Spleen (tissue), 11 donors: Measurements from ENCODE around the gene POLD2. TPM values are rescaled to one million over a fixed set of nuclear protein-coding genes. Genes with fewer than 3 reads are reported as not detected.

Experiments used
- DNase-seq: peaks from one replicate; pipeline ENCODE4 v3.0.0-alpha.2; 2020
- H3K27ac ChIP-seq, 8 donors: fragments of 200-600 bp; sonication (generic) in 7 of 8; 1 replicate in 4 of 8; 2 replicates in 4 of 8; pipeline versions ENCODE4 v1.5.0 to v1.8.0; 2016 to 2021; ENCODE audit warnings: inconsistent platforms in 4 of 8, mild to moderate bottlenecking in 4 of 8, moderate library complexity in 1 of 8
- H3K27me3 ChIP-seq, 7 donors: fragments of 200-600 bp; sonication (generic) in 6 of 7; replicated peaks in 1 of 7; 1 replicate in 4 of 7; 2 replicates in 3 of 7; pipeline versions ENCODE4 v1.5.0 to v1.8.0; 2016 to 2021; ENCODE audit warnings: inconsistent platforms in 3 of 7, mild to moderate bottlenecking in 1 of 7
- H3K36me3 ChIP-seq, 6 donors: fragments of 200-600 bp; sonication (generic) in 5 of 6; 1 replicate in 4 of 6; 2 replicates in 2 of 6; pipeline versions ENCODE4 v1.5.0 to v1.8.0; 2016 to 2021; ENCODE audit warnings: inconsistent platforms in 2 of 6
- H3K4me1 ChIP-seq, 6 donors: fragments of 200-600 bp; sonication (generic) in 5 of 6; 1 replicate in 3 of 6; 2 replicates in 3 of 6; pipeline versions ENCODE4 v1.5.0 to v1.8.0; 2016 to 2021; ENCODE audit warnings: inconsistent platforms in 3 of 6
- H3K4me3 ChIP-seq, 8 donors: fragments of 200-600 bp; sonication (generic) in 7 of 8; 1 replicate in 4 of 8; 2 replicates in 4 of 8; pipeline versions ENCODE4 v1.5.0 to v1.8.0; 2016 to 2021; ENCODE audit warnings: inconsistent platforms in 4 of 8, mild to moderate bottlenecking in 4 of 8, moderate library complexity in 2 of 8
- H3K9me3 ChIP-seq, 8 donors: fragments of 200-600 bp; sonication (generic) in 7 of 8; 1 replicate in 4 of 8; 2 replicates in 4 of 8; pipeline versions ENCODE4 v1.5.0 to v1.8.0; 2016 to 2021; ENCODE audit warnings: inconsistent platforms in 4 of 8
- CTCF ChIP-seq, 11 experiments: fragments of 200-600 bp in 7 of 11; fragments of 450-650 bp in 4 of 11; sonication (generic) in 4 of 11; IDR thresholded peaks in 8 of 11; conservative IDR thresholded peaks in 3 of 11; 1 replicate in 7 of 11; 2 replicates in 4 of 11; pipeline versions ENCODE4 v1.4.0 to v1.8.0; 2016 to 2021; ENCODE audit warnings: antibody characterized with exemption in 11 of 11, inconsistent platforms in 4 of 11, mild to moderate bottlenecking in 1 of 11
- POLR2A ChIP-seq, 3 donors: fragments of 450-650 bp; IDR thresholded peaks; one replicate each; pipeline ENCODE4 v1.5.1; 2017; ENCODE audit warnings: antibody characterized with exemption in 3 of 3, mild to moderate bottlenecking in 1 of 3
- POLR2AphosphoS5 ChIP-seq, 3 donors: sonication (generic); formaldehyde crosslinking; IDR thresholded peaks; one replicate each; pipeline ENCODE4 v1.5.1; 2017; ENCODE audit warnings: antibody characterized with exemption in 3 of 3
- WGBS, 5 donors: extraction: QIAGEN DNeasy Blood & Tissue Kit in 3 of 5; methylation state at CpG; one replicate each; pipeline versions ENCODE4 v1.1.5 to v1.1.7; 2013 to 2018; 5-methylcytosine and 5-hydroxymethylcytosine counted together
- intact Hi-C: fragments of 100-400 bp; cut with DNase I; formaldehyde crosslinking; loops from one replicate; pipeline ENCODE4 v1.15.0; 2023; ENCODE audit warnings: low total_unique reads
- polyA plus RNA-seq, 3 donors: library from polyadenylated mRNA; stranded (reverse); fragments of 200-250 nt; gene quantifications; one replicate each; pipeline ENCODE4 v1.2.1, GENCODE V29; 2013
- total RNA-seq, 7 donors: library from RNA; depleted of rRNA in 3 of 7; stranded (reverse); fragments of >200 nt in 3 of 7; fragmentation: NEBNext Ultra II Directional in 4 of 7; extraction: Animal tissue kit (Norgen Biotek cat#: 25700) in 4 of 7; gene quantifications; one replicate each; pipeline versions ENCODE4 v1.1.0 to v1.2.1, GENCODE V29; 2016 to 2021
- donor health status: healthy with polysubstance abuse.
- donor health status: DM: no; HTN: no; CAD: no; lungs with moderate emphysema.
- donor health status: DM: no; HTN: no; CAD: no.
- donor health status: Bipolar disorder and iron deficiency.
- donor health status: healthy.
- donor health status: DM: no; HTN: no; CAD: no.
- donor health status: DM: yes; HTN: yes; CAD: no.

POLD2 gene
- total and polyA plus RNA-seq, 10 donors = 31.9 to 79.1 (median 49.3) TPM

DNA sequence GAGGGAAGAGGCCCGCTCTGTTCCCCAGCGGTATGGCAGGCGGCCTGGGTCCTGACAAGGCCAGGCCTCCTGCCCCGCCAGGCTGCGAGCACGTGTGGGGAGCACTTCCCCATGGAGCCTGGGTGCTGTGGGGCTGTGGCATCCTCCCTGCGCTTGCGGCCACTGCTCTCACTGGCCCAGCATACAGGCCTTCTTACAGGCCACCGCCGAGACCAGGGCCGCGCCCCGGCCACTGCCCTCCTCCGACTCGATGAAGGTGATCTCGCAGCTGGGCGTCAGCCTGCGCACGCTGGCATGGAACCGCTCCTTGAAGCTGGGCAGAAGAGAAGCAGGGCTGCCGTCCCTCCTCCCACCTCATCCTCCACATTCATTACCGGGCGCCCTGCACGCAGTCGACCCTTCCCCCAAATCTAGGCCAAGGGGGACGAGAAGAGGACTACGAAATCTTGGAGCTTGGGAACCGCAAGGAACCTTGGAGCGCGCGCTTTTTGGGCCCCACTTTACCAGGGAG is 21.7 kb upstream of the POLD2 start:
- intact Hi-C loops = no loop called here
- TF ChIP-seq POLR2AphosphoS5 (IDR thresholded peaks at IDR 0.05) (no peak), POLR2A (IDR thresholded peaks at IDR 0.05) (no peak), CTCF (IDR thresholded peaks at IDR 0.05 in 8 of 11, conservative IDR thresholded peaks at IDR 0.05 in 3 of 11) (no peak)
- Histone ChIP-seq H3K36me3 (no peaks in the 10 kb centered on the region), H3K27ac (no peak overlapping the region), H3K27me3 (peaks cover 0 to 28% (median 7%) of the 10 kb centered on the region in 7 donors), H3K4me1 (peaks cover 5 to 24% (median 18%) of the 10 kb centered on the region in 6 donors), H3K9me3 (no peaks in the 10 kb centered on the region), H3K4me3 (peak overlapping the region in 7 of 8 donors; percentile 28 to 71 (median 49))
- WGBS, 5 donors = 58 to 71% (median 70%) methylated on average over 14 to 31 of the region's 31 CpGs
- DNase-seq = no peak

DNA sequence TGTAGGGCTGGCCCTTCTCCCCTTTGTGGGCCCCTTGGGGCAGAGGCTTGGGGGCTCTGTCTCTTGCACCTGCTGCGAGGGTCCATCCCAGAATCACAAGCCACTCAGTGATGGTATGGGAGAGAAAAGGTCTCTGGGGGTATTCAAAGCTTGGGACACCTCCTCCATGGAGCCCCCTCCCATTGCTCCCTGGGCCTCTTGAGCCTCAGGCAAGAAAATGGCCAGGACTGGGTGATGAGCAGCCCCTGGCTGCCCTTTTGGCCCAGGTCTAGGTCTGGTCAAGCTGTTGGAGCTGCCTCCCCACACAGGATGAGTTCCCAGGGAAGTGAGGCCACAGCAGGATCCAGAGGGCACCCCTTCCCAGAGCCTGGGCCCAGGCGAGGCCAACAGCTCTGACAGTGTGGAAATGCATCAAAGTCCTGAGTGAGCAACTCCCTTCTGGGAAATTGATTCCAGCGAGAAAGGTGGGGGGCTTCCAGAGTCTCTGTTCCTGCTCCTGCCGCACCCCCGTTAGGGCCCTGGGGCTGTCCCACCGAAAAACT is 21.1 kb upstream of the POLD2 start:
- Histone ChIP-seq H3K9me3 (no peaks in the 10 kb centered on the region), H3K27ac (no peak overlapping the region), H3K4me3 (no peak overlapping the region), H3K36me3 (no peaks in the 10 kb centered on the region), H3K4me1 (peaks cover 5 to 21% (median 16%) of the 10 kb centered on the region in 6 donors), H3K27me3 (peaks cover 0 to 28% (median 7%) of the 10 kb centered on the region in 7 donors)
- TF ChIP-seq POLR2AphosphoS5 (IDR thresholded peaks at IDR 0.05) (no peak), CTCF (IDR thresholded peaks at IDR 0.05 in 8 of 11, conservative IDR thresholded peaks at IDR 0.05 in 3 of 11) (no peak), POLR2A (IDR thresholded peaks at IDR 0.05) (no peak)
- 90 to 100% (median 94%) methylated on average over 5 to 6 of the region's 6 CpGs for WGBS, 5 donors
- intact Hi-C loops = no loop called here
- peak; percentile 18 for DNase-seq

GRCh38 chr7:44143646-44144250 is 20.4 kb upstream of the POLD2 start:
- no peak for TF ChIP-seq CTCF (IDR thresholded peaks at IDR 0.05 in 8 of 11, conservative IDR thresholded peaks at IDR 0.05 in 3 of 11)
- peak; percentile 49 for DNase-seq
- Histone ChIP-seq H3K9me3 (no peaks in the 10 kb centered on the region), H3K36me3 (no peaks in the 10 kb centered on the region), H3K27ac (no peak overlapping the region), H3K4me1 (peaks cover 5 to 21% (median 16%) of the 10 kb centered on the region in 6 donors), H3K27me3 (peaks cover 0 to 28% (median 7%) of the 10 kb centered on the region in 7 donors), H3K4me3 (no peak overlapping the region)
- 83 to 93% (median 90%) methylated on average over 6 of the region's 6 CpGs for WGBS, 5 donors
- intact Hi-C loops = no loop called here

DNA sequence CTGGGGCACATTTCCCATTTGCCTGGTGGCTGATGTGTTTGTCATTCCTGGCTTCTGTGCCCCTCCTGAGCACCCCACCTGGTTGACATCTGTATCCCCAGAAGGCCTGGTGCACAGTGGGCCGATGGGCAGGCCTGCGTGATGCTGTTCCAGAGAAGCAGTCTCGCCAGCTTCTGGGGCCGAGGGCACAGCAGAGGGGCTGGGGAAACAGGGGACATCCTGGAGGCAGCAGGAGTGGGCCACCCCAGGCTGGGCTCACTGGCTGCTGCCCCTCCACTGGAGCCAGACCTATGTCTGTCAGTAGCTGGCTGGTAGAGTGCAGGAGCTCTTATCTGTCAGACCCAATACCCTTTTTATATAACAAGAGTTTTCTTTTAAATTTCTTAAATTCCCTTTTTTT is 18.7 kb upstream of the POLD2 start:
- intact Hi-C loops = no loop called here
- Histone ChIP-seq H3K9me3 (no peaks in the 10 kb centered on the region), H3K27ac (no peak overlapping the region), H3K4me1 (peaks cover 5 to 21% (median 16%) of the 10 kb centered on the region in 6 donors), H3K4me3 (no peak overlapping the region), H3K36me3 (no peaks in the 10 kb centered on the region), H3K27me3 (peaks cover 0 to 28% (median 7%) of the 10 kb centered on the region in 7 donors)
- WGBS, 5 donors = 94 to 100% (median 95%) methylated on average over 4 of the region's 4 CpGs
- DNase-seq = peak; percentile 64
- TF ChIP-seq POLR2AphosphoS5 (IDR thresholded peaks at IDR 0.05) (no peak), POLR2A (IDR thresholded peaks at IDR 0.05) (no peak), CTCF (IDR thresholded peaks at IDR 0.05 in 8 of 11, conservative IDR thresholded peaks at IDR 0.05 in 3 of 11) (no peak)
